Stimulated activated CD8-positive, alpha-beta memory T cell treated with anti-CD3 and anti-CD28 coated beads, Interleukin-7, amount 100 ng/mL, for 1 hour (primary cell): Measurements from ENCODE around the gene TRAPPC5.

ENCODE experiments used
- DNase-seq, 2 donors: peaks; one replicate each; pipeline ENCODE4 v3.0.0-alpha.2; 2020; ENCODE audit warnings: low read depth in 2 of 2

Gene TRAPPC5

DNA sequence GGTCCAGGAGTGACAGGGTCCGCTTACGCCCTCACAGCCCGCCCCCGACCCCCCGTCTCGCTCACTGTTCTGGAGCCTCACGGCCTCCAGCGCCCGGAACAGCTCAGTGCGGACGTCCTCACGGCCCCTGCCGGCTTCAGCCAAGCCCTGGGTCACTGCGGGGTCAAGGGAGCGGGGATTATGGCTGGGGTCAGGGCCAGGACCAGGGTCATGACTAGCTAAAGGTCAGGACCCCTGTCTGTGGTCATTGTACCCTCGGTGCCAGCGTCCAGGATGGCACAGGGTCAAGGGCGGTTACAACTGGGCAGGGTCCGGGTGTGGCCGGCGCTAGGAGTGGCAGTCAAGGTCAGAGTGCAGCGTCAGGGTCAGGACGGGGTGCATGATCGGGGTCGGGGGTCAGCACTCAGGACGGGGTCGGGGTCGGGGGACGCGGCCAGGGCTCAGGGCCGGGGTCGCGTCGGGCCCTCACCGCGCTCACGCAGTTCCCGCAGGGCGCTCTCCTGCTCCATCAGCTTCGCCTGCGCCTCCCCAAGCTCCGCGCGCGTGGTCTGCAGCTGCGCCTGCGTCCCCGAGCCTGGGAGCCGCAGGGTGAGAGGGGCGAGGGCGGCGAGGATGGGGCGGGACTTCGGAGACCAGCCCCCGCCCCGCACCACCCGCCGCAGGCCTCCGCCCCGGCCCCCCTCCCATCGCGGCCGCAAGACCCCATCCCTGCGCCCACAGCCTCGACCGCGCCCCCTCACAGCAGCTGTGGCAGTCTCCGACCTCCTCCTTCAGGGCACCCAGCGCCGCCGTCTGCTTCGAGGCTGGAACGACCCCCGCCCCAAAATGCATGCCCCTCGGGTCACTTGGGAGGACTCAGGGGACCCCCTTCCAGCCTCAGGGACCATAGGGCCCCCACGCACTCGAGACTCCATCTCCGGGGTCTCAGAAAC is 49.9 kb downstream of the TRAPPC5 start:
- DNase-seq = no peak

DNA sequence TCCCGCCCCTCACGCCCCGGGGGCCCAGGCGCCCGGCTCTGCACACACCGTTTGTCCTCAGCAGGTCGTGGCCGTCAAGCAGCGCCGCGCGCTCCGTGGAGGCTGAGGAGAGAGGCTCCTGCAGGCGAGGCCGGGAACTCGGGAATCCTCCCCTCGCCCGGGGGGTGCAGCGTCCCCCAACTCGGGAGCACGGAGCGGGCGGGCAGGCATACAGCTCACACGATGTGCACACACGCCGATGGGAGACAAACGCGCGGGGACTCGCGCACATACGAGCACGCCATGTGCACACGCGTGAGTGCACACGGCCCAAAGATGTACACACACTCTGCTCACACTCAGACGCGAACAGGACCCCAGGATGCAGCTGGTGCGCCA is 50.6 kb downstream of the TRAPPC5 start:
- DNase-seq = no peak

DNA sequence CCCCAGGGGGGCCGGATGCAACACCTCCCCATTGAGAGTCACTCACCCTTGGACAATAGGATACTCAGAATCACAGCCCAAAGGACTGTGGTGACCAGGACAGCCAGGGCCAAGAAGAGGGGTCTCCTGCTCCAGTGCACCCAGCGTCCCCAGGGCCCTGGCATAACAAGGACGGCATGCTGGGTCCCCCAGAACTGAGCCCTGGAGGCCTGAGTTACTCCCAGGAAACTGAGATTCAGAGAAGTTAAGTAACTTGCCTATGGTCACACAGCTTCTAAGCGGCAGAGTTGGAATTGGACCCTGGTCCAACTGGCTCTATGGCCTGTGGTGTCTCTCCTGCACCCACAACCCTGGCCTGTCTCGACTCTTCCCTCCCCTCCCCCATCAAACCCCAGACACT is 51.0 kb downstream of the TRAPPC5 start:
- no peak for DNase-seq

DNA sequence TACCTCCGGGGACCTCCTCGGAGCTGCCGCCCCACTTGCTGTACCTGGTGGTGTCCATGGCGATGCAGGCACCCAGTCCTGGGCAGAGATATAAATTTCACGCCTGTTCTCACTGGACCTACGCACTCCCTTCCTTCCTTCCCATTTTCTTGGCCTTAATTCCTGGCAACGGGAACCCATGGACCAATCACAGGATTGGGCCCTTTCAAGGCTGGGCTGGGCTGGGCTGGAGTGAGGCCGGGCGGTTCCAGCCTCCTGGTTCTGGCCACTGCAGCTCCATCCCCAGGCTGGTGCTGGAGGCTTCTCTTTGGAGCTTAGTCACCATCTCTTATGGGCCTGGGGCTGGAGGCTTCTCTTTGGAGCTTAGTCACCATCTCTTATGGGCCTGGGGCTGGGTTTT is 51.4 kb downstream of the TRAPPC5 start, which contains the start of gene CLEC4G:
CLEC4G (minus strand) TSS at position 66 of the 400 bp plus-strand sequence; CDS start at position 58, 8 bp downstream.
- DNase-seq = no peak

DNA sequence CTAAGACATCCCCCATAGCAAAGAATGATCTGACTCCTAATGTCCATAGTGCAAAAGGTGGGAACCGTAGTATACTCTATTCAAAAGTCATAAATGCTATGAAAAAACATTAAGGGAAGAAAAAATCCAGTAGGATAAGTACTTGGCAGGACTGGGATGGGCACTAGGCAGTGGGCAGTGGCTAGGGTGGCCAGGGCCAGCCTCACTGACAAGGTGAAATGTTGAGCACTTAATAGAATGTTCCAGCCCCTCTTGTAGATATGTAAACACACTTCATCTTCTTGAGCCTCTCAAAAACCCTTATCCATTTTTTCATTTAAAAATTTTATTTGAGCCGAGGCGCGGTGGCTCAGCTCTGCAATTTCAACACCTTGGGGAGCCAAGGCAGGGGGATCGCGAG is 52.7 kb downstream of the TRAPPC5 start:
- no peak for DNase-seq

DNA sequence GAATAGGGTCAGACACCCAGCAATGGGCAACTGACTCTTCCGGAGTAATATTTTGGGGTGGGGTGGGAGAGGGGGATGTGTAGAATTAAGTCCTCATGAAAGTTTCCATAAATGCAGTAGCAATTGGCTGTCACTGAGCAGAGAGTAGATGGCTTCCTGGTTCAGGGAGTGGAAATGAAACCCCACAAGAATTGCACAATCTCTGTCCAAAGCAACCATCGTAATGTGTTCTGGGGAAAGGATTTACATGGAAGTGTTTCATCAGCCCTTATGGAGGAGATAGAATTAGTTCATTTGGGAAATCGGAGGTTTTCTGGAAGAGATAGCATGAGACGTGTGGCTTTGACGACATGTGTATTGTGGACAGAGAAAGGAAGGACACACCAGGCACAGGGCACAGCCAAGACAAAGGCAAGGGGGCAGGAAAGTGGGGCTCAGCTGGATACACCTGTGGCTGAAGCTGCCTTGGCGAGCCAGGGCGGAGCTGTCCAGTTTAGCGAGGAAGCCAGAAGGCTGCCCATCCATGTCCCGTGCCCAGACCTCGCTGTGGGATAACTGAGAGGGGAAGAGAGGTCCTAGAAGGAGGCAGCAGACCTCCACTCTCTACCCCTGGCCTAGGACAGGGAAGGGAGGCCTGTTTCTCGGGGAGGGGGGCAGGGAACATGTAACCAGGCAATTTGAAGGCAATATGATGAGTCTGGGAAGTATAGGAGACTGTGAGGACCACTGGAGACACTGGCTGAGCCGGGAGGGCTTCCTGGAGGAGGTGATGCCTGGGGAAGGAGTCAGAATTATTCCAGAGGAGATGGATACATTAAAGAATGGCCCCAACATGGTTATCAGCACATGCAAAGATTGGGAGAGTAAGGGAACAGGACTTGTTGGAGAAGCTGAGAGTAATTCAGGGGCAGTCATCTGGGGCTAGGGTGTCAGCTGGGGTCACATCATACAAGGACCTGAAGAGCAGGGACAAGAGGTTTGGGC is 53.9 kb downstream of the TRAPPC5 start:
- DNase-seq = no peak

DNA sequence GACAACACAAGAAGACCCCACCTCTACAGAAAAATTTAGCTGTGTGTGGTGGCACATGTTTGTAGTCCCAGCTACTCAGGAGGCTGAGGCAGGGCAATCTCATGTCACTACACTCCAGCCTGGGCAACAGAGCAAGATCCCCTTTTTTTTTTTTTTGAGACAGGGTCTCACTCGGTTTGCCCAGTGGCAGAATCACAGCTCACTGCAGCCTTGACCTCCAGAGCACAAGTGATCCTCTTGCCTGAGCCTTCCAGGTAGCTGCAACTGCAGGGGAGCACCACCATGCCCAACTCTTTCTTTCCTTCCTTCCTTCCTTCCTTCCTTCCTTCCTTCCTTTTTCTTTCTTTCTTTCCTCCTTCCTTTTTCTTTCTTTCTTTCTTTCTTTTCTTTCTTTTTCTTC is 55.5 kb downstream of the TRAPPC5 start:
- DNase-seq = no peak

DNA sequence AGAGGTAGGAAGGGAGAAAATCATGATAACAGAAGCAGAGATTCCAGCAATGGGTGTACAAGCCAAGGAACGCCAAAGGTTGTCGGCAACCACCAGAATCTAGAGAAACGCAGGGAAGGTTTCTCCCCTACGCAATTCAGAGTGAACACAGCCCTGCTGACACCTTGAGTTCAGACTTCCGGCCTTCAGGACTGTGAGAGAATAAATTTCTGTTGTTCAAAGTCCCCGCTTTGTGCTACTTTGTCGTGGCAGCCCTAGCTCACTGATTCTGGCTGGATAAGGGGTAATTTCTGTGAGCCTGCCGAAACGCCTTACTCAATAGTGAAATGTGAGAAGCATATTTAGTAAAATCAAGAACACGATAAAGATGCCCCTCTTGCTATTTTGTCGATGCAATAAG is 56.6 kb downstream of the TRAPPC5 start:
- DNase-seq = no peak
